ENCODE measurements around the gene NUSAP1.
"Not testable (repeated sequence)": the region's sequence is repeated elsewhere in the genome, so short reads cannot be mapped to it uniquely, and the experiment has no call there.

Gene NUSAP1

DNA sequence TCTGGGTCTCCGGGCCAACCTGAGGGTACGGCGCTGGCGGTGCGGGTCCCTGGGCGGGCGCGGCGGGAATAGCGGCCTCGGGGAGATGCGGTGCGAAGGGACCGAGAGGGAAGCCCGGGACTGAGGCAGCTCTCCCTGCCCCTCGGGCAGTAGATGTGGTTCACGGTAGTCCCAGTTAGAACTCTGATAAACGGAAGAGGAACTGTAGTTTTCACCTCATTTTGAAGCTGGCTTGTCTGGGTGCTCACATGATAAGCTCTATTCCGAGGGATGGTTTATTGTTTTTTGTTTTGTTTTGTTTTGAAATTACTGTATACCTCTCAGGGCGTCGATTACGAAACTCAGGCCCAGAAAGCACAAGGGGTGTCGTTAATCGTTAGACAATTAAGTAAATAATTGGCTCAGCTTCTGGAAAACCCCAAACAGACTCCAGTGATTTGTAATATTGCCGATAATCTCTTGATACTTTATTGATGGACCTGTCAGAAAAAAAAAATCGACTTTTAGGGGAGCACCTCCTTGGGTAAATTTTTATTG, 413 bp downstream of the NUSAP1 start:
- DNase-seq (ENCODE audit: low read depth in 2 of 2), result no peak

DNA sequence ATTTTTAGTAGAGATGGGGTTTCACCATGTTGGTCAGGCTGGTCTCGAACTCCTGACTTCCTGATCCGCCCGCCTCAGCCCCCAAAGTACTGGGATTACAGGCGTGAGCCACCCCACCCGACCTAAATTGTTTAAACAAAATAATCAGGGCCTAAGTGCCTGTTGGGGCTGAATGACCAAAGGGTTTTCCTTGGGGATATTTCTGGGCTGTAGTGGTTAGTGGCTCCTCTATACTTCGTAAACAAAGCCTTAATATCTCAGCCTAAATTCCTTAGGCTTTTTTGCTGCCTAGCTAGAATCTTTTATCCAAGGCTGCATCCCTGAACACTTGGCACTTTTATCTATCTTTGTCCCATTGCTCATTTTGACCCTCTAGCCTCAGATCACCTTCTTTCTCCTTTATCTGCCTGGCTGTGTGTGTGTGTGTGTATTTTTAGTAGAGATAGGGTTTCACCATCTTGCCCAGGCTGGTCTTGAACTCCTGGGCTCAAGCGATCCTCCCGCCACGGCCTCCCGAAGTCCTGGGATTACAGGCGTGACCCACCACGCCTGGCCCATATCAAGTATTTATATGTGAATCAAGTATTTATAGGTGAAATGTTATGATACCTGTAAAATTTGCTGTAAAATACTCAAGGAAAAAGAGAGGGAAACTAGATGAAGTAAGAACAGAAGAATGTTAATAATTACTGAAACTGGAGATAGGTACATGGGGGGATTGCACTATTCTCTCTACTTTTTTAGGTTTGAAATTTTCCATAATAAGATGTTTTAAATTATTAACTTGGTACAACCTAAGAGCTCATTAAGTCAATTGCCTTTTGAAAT, 1.8 kb downstream of the NUSAP1 start:
- no peak for DNase-seq (ENCODE audit: low read depth in 2 of 2)

DNA sequence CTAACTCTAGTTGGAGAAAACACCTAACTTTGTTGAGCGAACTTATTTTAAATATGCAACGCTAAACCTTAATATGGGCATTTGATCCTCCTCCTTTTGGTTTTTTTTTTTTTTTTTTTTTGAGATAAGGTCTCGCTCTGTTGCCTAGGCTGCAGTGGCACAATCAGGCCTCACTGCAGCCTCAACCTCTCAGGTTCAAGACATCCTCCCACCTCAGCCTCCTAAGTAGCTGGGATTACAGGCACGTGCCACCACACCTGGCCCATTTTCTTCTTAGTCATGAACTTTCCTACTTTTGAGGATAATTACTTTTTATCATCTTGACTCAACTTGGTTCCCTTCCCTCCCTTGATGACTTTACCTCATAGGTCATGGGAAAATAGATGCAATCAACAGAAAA, 3.9 kb downstream of the NUSAP1 start:
- DNase-seq (ENCODE audit: low read depth in 2 of 2), result no peak

DNA sequence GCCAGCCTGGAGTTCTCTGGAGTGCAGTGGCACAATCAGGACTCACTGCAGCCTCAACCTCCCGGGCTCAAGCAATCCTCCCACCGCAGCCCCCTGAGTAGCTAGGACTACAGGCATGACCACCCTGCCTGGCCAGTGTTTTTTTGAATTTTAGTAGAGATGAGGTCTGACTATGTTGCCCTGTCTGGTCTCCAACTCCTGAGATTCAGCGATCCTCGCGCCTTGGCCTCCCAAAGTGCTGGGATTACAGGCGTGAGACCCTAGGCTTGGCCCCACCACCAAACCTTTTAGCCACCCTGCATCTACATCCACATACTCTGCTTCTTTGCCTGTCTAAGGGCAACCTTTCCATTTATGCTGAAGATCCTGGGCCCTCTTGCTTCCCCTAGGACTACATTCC, 4.4 kb downstream of the NUSAP1 start:
- no peak for DNase-seq (ENCODE audit: low read depth in 2 of 2)

DNA sequence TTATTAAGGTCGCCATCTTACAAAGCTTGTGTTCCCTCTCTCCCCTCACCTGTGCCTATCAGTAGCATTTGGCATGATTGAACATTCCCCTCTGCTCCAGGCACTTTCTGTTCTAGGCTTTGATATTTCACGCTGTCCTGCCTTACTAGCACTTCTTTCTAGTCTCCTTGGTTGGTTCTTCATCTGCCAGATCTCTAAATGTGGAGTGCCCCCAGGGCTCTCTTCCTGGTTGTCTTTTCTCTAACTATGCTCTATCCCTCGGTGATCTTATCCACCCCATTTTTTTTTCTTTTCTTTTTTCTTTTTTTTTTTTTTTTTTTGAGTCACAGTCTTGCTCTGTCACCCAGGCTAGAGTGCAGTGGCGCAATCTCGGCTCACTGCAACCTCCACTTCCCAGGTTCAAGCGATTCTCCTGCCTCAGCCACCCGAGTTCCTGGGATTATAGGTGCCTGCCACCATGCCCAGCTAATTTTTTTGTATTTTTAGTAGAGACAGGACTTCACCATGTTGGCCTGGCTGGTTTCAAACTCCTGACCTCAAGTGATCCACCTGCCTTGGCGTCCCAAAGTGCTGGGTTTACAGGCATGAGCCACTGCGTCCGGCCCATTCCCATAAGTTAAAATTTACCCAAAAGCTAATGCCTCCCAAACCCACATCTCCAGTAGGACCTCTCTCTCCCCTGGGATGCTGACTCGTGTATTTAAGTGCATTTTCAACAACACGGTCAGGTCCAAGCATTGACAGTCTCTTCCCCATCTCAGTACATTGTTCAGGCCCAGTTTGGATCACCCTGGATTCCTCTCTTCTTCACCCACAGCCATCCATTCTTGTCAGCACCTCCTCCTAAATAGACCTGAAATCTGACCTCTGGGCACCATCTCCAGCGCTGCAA, 5.2 kb downstream of the NUSAP1 start:
- DNase-seq (ENCODE audit: low read depth in 2 of 2), result no peak

DNA sequence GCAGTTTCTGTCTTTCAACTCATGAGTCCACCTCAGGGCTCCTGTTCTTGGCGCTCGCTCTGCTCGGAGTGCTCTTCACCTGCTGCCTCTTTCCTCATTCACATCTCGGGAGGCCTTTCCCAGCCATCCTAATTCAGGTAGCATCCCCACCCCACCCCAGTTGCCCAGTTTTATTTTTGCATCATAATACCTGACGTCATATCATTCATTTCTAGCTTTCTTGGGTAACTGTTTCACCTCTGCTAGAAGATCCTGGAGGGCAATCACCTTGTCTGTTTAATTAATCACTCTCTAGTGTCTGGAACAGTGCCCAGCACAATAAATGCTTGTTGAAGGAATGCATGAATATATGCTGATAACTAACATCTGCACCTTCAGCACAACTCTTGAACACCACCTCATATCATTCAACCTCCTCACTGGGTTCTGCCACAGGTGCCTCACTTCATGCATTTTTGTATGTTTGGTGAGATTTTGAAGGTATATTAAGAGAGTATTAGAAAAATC, 7.6 kb downstream of the NUSAP1 start:
- DNase-seq (ENCODE audit: low read depth in 2 of 2), result no peak

DNA sequence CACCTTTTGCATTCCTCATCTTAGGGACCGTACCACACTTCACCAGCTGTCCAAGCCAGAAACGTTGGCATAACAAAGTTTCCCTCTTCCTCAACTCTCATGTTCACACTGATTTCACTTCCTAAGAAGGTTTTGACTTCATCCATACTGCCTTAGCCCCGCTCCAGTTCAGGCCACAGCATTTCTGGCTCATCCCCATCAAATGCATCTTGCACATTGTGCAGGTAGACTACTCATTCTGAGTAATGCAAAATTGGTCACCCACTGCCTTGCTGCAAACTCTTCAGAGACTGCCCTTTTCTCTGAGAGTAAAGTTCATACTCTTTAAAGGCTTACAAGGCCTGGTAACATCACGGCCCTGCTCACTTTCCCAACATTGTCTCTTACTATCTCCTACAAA, 8.8 kb downstream of the NUSAP1 start:
- DNase-seq (ENCODE audit: low read depth in 2 of 2), result no peak

DNA sequence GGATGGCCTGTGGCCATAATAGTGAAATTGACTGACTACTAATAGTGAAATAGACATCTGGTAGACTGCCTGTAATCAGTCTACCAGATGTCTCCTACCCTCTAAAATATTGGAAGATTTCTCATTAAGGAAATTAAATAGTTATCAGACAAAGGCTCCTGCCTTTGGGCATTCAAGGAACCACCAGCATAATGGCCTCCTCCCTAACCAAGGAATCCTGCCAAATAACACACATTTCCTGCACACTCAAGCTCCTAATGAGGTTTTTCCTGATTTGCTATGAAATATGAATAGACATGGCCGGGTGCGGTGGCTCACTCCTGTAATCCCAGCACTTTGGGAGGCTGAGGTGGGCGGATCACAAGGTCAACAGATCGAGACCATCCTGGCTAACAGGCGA, 14.6 kb downstream of the NUSAP1 start:
- no peak for DNase-seq (ENCODE audit: low read depth in 2 of 2)

DNA sequence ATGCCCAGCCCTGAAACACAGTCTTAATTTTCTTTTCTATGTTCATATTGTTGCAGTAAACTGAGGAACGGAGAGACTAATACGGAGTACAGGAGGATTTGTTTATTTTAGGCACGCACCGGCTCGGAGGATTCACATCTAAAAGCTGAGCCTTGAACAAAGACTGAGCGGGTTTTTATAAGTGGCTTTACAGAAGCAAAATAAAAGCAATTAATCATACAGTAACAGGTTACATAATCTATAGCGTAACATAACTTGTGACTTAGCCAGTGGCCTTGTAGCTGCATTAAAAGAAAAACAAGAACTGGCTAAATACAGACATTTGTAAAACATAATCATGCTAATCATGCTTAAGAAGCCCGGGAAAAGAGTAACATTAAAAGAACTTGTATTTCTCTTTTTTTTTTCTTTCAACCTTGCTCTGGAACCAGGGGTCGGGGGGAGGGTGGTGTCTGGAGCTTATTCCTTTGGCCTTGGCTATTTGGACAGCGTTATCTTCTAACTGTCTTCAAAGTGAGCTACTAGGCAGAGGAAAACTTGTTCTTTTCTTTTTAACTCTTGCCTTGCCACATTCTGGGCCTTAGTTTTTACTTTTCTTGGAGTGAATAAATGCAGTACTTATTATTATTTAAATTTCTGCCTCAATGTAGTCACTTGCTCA, 17.5 kb downstream of the NUSAP1 start:
- no peak for DNase-seq (ENCODE audit: low read depth in 2 of 2)

DNA sequence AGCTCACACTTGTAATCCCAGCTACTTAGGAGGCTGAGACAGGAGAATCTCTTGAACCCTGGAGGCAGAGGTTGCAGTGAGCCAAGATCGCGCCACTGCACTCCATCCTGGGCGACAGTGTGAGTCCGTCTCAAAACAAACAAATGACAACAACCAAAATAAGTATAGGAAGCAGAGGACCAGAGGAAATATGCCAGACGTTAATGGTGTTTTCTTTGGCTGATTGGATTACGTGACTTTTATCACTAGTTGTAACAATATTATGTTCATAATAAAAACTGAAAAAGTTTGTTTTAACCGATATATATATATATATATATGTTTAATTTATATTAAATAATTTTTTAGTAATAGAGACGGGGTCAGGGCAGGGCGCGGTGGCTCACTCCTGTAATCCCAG, 21.7 kb downstream of the NUSAP1 start:
- DNase-seq (ENCODE audit: low read depth in 2 of 2), result no peak

DNA sequence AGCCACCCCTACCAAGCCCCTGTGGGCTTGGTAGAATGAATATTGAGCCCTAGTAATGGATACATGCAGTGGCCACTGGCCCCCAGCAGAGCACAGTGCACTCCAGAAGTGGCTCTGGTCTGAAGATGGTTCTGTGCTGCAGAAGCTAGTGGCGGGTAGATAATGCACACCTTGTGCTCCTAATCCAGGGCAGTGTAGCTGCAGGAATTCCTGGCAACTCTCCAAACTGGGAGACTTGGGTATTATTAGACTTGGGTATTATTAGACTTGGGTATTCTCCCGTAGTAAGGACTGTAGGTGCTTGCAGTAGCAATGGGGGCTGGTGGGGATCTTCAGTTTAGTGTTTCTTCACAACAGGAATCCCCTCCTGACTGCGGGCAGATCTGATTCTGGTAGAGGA, 34.7 kb downstream of the NUSAP1 start:
- no peak for DNase-seq (ENCODE audit: low read depth in 2 of 2)

DNA sequence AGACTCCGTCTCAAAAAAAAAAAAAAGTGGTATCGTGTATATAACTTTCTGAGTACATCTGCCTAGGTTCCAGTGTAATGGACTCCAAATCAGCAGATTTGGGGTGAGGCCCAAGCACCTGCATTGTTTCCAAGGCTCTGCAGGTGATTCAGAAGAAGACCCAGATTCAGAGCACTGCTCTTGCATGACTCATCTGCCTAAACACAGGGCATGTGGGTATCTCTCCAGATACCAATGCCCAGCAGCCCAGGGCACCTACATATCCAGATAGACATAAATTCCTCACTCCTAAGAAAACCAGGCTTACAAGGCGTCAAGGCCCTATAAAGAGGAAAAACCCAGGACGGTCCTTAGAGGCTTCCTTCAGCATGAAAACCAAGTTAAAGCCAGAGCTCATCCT, 45.3 kb downstream of the NUSAP1 start:
- DNase-seq (ENCODE audit: low read depth in 2 of 2), result no peak

DNA sequence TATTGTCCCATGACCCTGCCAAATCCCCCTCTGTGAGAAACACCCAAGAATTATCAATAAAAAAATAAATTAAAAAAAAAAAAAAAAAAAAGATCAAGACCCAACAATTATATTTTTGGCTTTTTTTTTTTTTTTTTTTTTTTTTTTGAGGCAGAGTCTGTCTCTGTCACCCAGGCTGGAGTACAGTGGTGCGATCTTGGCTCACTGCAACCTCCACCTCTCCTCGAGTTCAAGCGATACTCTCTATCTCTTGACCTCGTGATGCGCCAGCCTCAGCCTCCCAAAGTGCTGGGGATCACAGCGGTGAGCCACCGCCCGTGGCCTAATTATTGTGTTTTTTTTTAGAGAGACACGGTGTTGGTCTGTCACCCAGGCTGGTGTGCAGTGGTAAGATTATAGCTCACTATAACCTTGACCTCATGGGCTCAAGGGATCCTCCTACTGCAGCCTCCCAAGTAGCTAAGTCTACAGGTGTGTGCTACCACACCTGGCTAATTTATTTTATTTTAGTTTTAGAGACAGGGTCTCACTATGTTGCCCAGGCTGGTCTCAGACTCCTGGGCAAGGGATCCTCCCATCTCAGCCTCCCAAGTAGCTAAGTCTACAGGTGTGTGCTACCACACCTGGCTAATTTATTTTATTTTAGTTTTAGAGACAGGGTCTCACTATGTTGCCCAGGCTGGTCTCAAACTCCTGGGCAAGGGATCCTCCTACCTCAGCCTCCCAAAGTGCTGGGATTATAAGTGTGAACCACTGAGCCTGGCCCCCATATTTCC, 51.5 kb downstream of the NUSAP1 start:
- DNase-seq (ENCODE audit: low read depth in 2 of 2), result not testable (repeated sequence)

DNA sequence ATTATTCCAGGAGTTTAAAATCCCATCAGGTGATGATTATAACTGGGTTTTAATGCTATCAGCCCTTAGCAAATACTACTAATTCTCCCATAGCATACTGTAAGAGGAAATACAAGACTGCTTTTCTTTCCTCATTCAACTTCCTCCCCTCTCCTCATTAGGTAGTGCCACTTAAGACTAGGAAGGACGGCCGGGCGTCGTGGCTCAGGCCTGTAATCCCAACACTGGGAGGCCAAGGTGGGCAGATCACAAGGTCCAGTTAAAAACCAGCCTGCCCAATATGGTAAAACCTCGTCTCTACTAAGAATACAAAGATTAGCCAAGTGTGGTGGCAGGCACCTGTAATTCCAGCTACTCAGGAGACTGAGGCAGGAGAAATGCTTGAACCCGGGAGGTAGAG, 55.0 kb downstream of the NUSAP1 start:
- DNase-seq (ENCODE audit: low read depth in 2 of 2), result no peak

DNA sequence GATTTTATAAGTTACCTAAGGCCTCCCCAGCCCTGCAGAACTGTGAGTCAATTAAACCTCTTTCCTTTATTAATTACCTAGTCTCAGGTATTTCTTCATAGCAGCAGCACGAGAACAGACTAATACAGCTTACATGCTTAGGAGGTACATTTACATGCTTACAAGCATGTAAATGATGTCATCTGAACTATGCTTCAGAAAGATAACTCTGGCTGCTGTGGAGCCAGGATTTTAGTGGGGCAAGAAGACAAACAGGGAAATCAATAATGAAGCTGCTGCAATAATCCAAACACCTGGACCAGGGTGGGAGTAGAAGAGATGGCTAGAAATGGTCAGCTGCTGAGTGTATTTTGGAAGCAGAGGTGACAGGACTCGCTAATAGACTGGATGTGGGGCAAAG, 60.0 kb downstream of the NUSAP1 start:
- DNase-seq (ENCODE audit: low read depth in 2 of 2), result no peak

DNA sequence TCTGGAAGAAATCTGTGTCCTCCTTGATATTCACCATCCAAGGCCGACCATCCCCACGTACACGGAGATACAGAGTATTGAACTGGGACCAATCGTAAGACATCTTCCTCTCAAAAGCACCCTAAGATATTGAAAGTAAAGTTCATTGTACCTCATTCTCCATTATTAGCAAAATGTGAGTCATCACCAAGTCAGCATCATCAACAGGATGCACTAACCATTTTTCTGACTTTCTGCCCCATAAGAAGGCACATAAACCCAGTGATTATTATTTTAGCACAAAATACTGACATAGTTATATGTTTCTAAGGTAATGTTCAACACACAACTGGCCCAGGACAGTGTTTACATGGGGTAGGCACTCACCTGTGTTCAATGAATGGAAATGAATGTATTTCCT, 62.2 kb downstream of the NUSAP1 start:
- no peak for DNase-seq (ENCODE audit: low read depth in 2 of 2)

DNA sequence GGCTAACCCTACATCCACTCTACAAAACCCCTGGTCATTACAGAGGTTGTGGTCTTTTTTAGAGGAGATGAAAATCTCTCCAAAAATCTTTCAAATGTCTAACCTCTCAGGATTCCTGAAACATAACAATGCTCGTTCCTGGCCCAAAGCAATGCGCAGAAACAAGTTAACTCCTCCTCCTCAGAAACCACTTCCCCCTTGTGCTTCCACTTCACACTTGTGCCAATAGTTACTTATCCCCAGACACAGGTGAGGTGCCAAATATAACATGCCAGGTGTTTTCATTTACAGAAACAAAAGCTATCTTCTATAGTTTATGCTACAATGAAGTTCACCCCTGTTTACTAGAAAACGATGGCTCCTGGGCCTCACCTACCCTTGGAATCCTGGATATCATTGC, 63.4 kb downstream of the NUSAP1 start:
- no peak for DNase-seq (ENCODE audit: low read depth in 2 of 2)

DNA sequence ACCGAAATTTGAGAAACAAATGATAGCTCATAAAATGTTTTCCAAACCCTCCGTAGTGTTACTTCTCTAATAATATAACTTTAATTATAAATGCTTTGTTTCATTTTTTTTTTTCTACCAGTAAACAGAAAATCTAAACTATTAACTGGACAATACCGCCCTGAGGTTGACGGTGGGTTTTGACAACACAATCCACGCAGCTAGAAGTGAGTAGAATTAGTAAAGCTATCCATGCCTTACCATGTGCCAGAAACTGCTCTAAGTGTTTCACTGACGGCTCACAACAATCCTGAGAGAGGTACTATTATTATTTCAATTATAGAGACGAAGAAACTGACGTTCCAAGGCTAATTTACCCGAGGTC, 69.2 kb downstream of the NUSAP1 start:
- DNase-seq (ENCODE audit: low read depth in 2 of 2), result no peak

DNA sequence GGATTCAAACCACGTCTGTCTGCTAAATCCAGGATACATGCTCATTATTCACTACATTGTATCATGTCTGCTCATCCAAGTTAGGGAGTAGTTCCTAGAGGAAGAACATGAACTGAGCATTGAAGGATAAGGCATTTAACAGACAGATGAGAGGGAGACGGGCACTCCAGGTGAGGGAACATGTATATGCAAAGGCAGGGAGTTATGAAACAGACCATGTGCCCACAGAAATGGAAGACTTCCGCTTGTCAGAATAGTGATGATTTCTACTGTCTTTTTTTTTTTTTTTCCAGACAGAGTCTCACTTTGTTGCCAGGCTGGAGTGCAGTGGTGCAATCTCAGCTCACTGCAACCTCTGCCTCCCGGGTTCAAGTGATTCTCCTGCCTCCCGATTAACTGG, 74.7 kb downstream of the NUSAP1 start:
- DNase-seq (ENCODE audit: low read depth in 2 of 2), result no peak

DNA sequence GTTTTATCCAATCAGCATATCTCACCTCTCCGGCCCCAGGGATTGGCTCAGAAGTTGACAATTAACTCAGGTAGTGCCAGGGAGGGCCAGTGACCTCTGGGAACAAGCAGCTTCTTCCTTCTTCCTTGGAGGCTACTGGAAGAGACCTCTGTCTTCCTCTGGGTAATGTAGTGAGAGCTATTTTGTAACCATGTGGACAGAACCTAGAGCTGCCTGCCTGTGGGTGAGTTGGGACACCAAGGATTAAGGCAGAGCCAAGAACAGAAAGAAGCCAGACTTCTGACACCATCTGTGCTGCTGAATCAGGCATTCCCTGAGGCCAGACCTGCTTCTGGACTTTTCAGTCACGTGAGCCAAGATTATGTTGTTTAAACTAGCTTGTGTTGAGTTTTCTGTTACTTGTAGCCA, 75.6 kb downstream of the NUSAP1 start:
- DNase-seq (ENCODE audit: low read depth in 2 of 2), result no peak

DNA sequence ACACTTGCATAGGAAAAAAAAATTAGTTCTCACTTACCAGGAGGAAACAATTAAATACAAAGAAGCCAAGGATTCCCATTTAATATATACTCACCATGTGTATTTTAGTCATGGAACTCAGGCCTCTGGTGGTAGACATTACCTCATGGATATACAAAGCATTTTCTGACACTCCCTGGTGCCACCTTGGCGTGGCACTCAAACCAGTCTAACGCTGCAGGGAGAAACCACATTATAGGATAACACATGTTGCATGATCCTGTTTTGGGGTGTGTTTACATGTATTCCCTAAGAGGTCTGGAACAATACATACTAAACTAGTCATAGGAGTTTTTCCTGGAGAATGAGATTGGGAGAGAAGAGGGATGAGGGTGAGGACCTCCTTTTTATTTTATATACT, 78.3 kb downstream of the NUSAP1 start:
- DNase-seq (ENCODE audit: low read depth in 2 of 2), result no peak
